SH-SY5Y (cell line): ENCODE measurements around the gene EFCAB6.

Source experiments
- GATA2 ChIP-seq: IDR thresholded peaks from 2 replicates; pipeline ENCODE4 v1.6.1; 2011; ENCODE audit warnings: mild to moderate bottlenecking, low read depth, low read length
- GATA3 ChIP-seq: IDR thresholded peaks from 2 replicates; pipeline ENCODE4 v1.6.1; 2011; ENCODE audit warnings: low read depth, mild to moderate bottlenecking, low read length, moderate library complexity

The EFCAB6 gene

DNA sequence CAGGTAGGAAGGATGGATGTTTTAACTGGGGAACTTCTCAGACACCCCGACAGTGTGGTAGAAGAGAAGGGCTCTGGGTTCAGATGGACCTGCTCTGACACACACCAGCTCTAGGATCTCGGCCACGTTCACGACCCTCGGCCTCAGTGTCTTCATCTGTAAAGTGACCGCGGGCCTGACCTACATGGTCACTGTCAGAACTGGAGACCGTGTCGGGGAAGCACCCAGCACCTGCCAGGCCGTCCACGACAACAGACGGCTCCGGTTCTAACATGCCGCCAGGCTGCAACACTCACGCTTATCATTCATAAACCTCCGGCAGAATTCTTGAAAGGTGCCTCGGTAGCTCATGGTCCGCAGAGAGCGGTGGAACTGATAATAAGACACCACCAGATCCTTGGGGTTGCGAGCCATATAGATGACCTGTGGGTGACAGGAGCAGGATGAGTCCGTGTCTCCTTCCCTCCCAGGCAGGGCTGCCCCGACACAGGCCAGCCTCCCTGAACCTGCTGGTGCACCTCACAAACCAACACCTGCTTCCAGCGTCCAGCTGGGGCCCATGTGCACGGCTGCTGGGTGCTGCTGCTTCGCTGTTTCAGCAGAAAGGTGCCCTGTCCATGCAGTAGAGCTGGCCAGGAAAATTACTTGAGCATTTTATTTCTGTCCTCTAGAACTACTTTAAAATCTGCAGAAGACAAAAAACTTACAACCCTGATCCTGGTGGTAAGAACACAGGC lies 26.6 kb upstream of the EFCAB6 start:
- no peak for TF ChIP-seq GATA2
- no peak for TF ChIP-seq GATA3

DNA sequence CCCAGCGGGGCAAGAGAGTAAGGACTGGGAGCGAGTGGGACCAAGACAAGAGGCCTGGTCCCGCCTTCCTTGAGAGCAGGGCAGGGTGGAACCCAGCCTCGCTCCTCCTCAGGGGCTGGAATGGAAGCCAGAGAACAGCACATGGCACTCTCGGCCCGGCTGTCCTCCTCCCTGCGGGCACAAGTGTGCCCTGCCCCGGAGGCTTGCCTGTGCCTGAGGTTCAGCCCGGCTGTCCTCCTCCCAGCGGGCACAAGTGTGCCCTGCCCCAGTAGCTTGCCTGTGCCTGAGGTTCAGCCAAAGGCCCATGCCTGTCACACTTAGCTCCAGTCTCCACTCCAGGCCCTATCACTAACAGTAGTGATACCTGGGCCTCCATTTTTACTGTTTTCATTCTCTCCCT lies 26.1 kb upstream of the EFCAB6 start:
- TF ChIP-seq GATA3 (no peak), GATA2 (no peak)

DNA sequence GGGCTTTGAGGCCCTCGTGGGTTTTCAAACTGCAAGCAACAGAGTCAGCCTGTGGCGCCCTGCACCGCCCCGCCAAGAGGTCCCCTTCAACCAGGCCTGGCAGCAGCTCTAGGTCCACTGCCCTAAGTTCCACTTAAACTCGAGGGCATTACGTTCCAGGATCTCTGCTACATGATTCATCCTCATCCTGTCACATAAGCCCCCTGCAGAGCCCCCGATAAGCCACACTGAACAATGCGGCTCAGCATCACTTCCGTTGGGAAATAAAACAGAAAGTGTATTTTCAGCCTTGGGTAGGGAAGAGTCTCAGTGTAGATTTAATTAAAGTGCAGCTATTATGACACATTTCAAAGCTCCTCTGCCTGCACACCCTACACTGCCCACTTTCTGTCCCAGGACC lies 25.6 kb upstream of the EFCAB6 start:
- TF ChIP-seq GATA3 (no peak), GATA2 (no peak)

DNA sequence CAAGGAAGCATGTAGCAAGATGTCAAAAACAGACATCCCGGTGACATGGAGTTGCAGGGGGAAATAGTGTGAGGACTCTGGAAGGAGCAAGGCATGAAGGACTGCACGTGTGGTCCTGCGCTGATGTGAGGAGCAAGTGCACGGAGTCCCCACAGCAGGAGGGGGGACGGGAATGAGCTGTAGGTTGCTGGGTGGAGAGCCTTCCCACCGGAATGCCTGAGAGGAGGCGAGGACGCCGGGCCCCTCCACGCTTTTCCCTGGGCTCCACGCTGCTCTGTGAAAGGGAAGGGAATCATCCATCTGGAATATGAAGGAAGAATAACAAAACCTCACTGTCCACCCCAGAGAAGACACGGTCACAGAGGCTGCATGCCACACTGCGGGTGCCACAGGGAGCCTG lies 23.6 kb upstream of the EFCAB6 start:
- TF ChIP-seq GATA3 = no peak
- no peak for TF ChIP-seq GATA2

DNA sequence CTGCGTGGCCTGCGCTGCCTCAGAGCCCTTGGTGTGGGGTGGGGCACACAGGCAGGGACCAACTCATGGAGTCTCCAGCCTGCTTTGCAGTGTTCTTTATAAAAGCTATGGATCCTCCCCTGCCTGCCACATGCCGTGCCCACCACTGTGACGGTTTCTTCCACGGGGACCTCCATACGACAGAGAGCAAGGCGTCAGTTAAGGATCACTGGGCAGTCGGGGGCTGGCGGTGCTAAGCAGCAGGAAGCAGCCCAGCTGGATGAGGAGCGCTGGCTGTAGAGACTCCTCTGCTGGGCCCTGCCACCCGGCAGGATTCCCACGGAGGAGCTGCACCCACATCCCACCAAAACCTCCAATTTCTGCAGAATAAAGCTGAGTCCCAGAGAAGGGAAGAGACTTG lies 23.1 kb upstream of the EFCAB6 start:
- TF ChIP-seq GATA2 (no peak), GATA3 (no peak)

DNA sequence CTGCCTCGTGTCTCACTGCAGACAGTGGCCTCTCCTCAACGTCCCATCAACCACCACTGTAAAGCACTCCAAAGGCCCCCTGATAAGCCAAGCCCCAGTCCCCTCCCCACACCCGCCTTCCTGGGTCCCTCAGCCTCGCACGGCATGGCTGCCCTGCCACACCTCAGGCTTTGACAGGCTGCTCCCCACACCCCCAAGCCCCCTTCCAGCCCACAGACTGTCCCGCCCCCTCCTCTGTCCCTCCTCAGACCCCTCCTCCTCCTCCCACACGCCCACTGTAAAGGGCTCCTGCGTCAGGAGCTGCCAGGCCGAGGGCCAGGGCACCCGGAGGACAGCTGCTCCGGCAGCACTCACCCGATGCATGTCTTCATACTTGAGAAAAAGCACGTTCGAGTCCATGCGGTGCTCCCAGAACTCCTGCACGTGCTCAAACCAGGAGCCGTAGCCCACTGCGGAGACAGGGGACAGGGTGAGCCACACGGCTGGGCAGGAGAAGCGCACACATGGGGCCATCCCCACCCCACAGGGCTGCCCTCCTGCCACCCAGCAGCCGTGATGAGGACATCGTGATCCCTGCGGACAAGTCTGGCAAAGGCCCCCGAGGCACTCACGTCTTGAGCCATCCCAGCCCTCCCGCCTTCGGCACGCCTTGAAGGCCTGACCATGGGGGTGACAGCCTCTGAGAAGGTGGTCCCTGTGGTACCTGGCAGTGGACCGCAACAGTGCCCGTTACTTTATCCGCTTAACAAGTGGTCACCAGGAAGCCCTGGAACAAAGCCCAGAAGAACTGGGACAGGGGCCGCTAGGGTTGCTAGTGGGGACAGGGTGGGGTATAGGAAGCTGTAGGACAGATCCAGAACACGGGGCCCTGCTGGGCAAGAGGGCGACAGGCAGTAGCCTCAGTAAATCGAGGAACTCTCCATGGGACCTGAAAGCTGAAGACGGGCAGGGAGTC lies 21.5 kb upstream of the EFCAB6 start:
- no peak for TF ChIP-seq GATA3
- TF ChIP-seq GATA2 = no peak

DNA sequence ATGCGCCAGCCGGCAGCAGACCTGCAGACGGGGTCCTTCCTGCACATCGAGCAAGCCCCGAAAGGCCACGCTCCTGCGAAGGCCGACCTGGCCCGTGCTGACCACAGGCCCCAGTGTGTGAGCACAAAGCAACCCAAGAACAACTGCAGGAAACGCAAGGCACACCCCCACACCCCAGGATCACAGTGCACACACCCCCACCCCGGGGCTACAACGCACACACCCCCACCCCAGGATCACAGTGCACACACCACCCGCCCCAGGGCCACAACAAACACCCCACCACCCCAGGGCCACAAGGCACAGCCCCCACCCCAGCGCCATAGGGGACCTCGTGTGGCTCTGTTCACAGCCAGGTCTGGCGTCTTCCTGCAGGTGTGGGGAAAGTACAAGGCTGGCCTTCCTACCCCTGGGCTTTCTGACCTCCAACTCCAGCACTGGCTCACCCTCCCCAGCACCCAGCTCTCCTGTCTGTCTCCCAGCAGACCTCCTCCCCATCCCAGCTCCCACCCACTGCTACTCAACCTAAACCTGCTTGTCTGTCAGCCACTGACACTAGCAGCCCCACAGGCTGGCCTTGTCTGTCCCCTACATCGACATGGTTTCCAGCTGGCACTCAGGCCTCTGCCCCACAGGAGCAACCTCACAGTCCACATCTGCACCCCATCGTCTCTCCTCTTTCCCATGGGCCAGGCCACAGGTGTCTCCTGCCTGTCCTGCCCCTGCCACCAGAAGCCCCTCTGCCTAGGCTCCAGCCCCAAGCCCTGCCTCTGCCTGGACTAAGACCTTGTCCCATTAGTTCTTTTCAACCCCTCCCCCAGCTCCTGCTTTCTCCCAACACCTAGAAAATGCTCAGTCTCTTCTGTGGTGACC lies 20.5 kb upstream of the EFCAB6 start:
- TF ChIP-seq GATA2 = no peak
- TF ChIP-seq GATA3 = no peak

DNA sequence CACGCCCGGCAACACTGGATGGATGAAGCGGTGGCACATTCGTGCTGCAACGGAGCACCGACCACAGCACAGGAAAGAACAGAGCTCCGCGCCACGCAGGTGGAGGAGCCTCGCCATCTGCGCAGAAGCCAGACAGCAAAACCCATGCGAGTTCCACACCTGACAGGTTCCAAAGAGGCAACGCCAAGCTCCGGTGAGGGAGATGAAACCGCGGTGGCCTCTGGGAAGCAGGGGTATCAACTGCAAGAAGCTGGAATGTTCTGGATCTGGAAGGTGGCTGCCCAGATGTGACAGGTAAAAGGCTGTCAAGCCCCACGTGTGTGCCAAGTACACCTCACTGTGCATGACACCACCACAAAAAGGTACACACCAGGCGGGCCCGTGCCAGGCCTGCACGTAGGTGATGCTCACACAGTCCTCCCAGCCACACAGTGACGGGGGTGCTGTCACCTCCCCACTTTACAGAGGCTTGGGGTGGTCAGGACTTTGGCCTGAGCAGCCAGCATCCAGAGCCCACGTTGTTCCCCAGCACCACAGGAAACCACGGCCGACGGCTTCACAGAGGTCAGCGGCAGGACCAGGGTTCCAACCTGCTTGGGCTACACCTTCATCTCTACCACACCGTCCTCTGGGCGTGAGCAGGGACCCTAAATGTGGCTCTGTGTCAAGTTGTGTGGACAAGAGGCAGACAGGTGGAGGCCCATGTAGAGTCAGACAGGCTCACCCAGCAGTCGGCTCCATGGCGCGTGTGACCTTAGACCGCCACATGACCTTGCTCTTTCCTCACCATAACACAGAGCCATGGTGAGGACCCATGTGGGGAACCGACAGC lies 19.7 kb upstream of the EFCAB6 start:
- no peak for TF ChIP-seq GATA3
- no peak for TF ChIP-seq GATA2

DNA sequence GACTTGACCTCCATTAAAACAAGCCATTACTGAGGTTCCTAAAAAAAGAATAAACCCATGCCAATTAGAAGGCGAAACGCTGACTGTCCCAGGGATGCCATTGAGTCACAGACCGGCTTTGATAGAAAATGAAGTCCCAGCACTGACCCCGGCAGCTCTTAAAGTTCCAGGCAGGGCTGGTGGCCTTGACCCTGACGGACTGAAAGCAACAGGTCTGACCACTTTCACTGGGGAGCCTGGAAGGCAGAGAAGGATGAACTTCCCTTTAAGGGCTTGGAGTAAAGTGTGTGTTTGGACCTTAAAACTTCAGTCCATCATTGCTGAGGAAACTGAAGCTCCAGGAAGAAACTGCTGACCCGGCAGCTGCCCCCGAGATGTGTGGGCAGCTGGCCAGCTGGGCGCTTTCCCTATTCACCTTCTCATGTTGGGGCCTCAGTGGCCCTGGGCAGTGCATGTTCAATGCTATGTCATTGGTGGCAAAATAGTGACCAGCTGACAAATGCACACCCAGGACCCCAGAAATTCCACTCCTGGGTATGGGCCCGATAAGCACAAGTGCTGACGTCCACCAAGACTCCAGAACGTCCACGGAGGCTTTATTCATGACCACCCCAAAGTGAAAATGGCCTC lies 18.9 kb upstream of the EFCAB6 start:
- TF ChIP-seq GATA3 = no peak
- no peak for TF ChIP-seq GATA2

DNA sequence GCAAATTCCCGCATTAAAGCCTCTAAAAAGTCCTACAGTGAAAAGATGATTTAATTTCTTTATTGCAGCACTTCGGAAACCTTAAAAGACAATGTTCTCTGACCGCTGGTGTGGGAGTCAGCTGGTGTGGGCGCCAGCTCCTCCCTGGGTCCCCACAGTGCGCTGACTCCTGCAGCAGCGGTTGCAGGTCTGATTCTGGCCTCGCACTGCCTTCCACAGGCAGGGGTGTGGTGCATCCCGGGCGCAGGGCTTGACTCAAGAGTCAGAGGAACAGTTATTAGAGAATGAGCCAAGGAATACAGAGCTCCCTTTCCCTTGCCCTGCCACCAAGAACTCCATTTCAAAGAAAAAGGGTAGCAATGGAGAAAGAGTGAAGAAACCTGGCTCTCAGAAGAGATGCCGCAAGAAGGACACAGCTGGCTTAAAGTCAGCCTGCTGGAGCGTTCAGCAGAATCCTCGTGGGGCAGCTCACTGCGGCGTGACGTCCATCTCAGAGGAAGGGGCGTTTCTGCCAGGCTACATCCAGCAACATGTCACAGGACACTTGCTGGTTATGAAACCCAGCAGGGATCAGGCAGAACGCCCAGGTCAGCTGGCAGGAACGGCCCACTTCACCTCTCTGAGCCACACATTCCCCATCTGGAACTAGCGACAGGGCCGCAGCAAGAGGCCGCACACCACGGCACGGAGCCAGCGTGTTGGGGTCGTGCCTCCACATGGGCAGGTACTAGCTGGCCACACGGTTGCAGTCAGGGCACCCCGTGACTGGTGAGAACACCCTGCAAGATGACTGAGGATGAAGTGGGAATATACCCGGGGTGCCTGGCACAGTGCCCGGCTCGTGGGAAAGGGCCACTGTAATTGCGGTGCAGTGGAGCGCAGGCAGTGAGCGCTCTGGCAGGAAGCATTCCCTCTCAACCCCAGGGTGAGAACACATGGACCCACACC lies 18.1 kb upstream of the EFCAB6 start:
- TF ChIP-seq GATA3 (no peak), GATA2 (no peak)

DNA sequence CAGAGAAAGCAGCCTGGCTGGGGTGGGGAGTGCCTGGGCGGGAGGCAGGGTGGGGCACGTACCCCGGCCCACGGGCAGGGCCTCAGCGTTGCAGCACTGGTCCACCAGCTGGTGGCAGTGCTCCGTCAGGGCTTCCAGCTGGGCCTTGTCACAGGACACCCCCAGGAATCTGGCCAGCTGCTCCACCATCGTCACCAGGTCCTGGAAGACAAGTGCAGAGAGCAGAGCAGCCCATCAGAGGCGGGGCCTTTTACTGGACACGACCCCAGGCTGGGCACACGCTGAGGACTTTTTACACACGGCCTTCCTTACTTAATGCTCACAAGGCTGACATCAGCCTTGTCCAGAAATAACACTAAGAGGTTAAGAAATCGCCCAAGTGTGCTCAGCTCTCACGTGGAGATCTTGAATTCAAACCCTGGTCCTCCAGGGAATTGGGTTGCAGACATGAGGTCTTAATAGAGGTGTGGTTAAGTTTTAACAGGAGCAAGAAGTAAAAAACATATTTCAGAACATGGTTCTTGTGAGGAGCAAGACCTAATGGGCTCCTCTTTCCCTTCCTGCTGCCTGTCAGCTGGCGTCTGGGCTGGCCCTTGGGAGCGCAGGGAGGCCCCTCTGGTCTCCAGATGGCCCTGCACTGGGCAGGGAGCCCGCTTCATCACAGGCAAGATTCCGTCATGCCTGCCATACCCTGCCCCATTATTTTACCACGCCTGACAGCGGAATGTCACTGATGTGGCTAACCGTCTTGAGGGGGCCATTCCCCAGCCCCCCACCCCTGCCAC lies 17.1 kb upstream of the EFCAB6 start:
- no peak for TF ChIP-seq GATA2
- no peak for TF ChIP-seq GATA3

DNA sequence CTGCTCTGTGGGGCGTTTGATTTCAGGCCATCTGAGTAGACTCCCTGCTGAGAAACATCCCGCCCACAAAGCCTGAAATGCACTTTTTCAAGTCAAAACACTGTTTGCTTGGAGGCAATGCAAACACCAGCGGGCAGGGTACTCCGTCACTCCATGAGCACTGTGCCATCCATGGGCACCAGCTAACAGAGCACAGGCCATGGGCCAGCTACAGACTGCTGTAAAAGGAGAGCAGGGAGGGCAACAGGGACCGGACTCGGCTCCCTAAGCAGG lies 16.6 kb upstream of the EFCAB6 start:
- TF ChIP-seq GATA2 (no peak), GATA3 (no peak)
